HPDE6-E6E7 (cell line): Measurements from ENCODE around the gene LNP1.
"Not testable (repeated sequence)": the region's sequence is repeated elsewhere in the genome, so short reads cannot be mapped to it uniquely, and the experiment has no call there.

ENCODE experiments used
- DNase-seq: peaks from one replicate; pipeline ENCODE4 v3.0.0; 2011; ENCODE audit warnings: missing footprints; ENCODE audit errors: extremely low spot score

LNP1 gene

DNA sequence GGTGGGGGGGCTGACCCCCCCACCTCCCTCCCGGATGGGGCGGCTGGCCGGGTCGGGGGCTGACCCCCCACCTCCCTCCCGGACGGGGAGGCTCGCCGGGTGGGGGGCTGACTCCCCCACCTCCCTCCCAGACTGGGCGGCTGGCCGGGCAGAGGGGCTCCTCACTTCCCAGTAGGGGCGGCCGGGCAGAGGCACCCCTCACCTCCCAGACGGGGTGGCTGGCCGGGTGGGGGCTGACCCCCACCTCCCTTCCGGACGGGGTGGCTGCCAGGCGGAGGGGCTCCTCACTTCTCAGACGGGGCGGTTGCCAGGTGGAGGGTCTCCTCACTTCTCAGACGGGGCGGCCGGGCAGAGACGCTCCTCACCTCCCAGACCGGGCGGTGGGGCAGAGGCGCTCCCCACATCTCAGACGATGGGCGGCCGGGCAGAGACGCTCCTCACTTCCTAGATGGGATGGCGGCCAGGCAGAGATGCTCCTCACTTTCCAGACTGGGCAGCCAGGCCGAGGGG is 76.6 kb downstream of the LNP1 start:
- not testable (repeated sequence) for DNase-seq

DNA sequence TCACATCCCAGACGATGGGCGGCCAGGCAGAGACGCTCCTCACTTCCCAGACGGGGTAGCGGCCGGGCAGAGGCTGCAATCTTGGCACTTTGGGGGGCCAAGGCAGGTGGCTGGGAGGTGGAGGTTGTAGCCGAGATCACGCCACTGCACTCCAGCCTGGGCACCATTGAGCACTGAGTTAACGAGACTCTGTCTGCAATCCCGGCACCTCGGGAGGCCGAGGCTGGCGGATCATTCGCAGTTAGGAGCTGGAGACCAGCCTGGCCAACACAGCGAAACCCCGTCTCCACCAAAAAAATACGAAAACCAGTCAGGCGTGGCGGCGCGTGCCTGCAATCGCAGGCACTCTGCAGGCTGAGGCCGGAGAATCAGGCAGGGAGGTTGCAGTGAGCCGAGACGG is 77.2 kb downstream of the LNP1 start:
- DNase-seq, result not testable (repeated sequence)

DNA sequence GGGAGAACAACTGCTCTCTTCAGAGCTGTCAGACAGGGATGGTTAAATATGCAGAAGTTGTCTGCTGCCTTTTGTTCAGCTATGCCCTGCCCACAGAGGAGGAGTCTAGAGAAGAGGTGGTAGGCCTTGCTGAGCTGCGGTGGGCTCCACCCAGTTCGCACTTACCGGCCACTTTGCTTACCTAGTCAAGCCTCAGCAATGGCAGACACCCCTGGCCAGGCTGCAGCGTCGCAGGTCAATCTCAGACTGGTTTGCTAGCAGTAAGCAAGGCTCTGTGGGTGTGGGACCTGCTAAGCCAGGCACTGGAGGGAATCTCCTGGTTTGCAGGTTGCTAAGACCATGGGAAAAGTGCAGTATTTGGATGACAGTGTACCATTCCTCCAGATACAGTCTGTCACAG is 78.7 kb downstream of the LNP1 start:
- DNase-seq, result no peak

DNA sequence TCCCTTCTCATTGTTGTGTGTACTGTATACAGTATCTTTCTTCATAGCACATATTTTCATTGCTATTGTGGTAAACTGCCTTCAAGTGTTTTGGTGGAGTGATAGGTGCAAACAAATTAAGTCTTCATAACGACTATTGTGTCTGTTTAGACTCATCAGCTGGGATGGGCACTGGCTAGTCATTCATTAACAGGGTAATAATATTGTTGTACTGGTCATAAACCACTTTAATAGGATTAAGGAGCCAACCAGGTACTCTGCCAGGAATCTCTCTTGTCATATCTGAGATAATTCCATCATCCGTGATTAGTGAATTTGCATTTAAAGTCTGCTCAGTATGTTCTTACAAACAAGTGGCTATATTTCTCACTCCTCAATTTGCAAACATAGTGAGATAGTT is 80.8 kb downstream of the LNP1 start:
- DNase-seq, result no peak

- no peak for DNase-seq
Measured at GRCh38 chr3:100483529-100483928, 82.2 kb downstream of the LNP1 start.

GRCh38 chr3:100486808-100487207 is 85.5 kb downstream of the LNP1 start:
- no peak for DNase-seq

DNA sequence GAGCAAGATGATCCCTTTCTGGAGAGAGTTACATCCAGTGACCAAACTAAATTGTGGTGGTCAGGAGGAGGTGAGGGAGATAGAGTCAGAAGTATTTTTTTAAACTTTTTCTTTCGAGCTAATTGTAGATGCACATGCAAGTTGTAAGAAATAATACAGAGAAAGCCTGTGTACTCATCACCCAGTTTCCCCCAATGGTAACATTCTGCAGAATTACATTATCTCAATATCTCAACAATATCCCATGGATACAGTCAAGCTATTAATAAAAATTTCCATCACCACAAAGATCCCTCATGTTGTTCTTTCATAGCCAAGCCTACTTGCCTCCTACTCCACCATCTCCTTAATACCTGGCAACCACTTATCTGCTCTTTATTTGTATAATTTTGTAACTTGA is 87.8 kb downstream of the LNP1 start:
- no peak for DNase-seq

GRCh38 chr3:100492059-100493006 is 91.0 kb downstream of the LNP1 start, which contains the start of gene TMEM45A:
TSS of gene TMEM45A (plus strand) at chr3:100492619. CDS start at chr3:100555212, 62,593 bp downstream.
- peak; percentile 98 for DNase-seq

DNA sequence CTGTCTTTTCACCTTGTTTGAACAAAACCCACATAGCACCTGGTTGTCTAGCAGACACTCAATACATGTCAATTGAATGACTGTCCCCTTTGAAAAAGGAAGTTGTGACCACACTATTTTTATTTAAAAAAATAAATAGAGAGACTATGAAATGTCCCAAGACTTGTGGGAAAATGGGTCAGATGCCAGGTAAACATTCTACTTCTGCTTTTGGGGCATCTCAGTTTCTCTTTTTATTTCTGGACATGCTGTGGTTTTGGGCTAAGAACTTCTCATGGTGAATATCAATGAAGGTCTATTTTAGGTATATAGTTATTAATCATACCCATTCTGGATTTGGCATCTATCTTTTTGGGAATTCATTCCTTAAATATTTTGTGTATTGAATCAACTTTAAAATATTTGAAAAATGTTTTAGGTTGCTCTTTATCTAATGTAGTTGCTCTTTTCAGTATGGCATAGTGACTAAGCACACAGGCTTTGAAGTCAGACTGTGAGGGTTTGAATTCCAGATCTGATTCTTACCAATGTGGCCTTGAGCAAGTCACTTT is 95.4 kb downstream of the LNP1 start:
- no peak for DNase-seq

GRCh38 chr3:100499651-100500050 is 98.3 kb downstream of the LNP1 start:
- no peak for DNase-seq

DNA sequence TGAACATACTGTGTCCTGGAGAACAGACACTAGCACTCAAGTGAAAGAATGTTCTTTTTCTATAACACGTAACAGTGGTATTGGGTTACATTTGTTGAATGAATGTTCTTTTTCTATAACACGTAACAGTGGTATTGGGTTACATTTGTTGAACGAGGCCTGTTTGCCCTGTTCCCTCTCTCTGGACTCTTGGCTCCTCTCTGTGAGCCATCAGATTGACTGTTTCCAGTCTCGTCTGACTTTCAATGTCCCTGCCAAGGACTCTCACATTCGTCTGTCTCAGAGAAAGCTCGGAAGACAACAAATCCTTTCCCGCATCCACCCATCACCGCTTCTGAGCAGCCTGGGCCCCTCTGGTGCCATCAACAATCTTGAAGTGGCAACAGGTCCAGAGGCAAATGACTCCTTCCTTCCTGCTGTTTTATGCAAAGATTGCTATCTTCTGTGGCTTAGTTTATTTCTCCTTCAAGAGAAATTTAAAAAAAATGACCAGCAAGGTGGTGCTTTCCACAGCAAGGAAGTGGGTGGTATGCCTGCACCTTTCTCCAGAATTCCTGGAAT is 99.1 kb downstream of the LNP1 start:
- DNase-seq, result no peak

DNA sequence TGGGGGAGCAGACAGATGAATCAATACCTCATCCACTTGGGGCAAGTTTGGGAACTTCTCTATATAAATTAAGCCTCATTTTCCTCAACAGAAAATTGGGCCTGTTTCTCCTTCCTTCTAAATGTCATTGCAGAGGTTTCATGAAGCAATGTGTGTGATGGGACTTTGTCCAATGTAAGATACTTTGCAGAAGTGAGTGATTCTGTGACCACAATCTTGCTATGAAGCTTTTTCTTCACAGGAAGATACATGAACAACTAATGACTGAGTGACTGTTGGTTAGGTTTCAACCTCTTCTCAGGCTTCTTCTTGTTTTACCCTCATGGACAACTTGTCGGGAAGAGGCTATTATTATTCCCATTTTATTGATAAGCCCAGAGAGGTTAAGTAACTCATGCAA is 102.1 kb downstream of the LNP1 start:
- DNase-seq, result no peak
